Natural killer cell (primary cell): Measurements from ENCODE around the gene COL4A3. TPM values are rescaled to one million over a fixed set of nuclear protein-coding genes. Genes with fewer than 3 reads are reported as not detected.

Experiments
- ATAC-seq, 3 donors: fragments of 150-1000 bp in 2 of 3; fragments of 200-7000 bp in 1 of 3; cut with Tn5 transposase; 1 replicate in 1 of 3; 2 replicates in 2 of 3; pipeline ENCODE4 v1.10.0; 2021; ENCODE audit warnings: mild to moderate bottlenecking in 2 of 3, moderate library complexity in 2 of 3
- DNase-seq, 2 donors: peaks; one replicate each; pipeline versions ENCODE4 v3.0.0 to v3.0.0-alpha.2; 2013 to 2021; ENCODE audit warnings: mixed read lengths in 1 of 2
- H3K27ac ChIP-seq: one replicate; pipeline ENCODE4 v1.5.1; 2013; ENCODE audit warnings: mild to moderate bottlenecking, low read length
- H3K27me3 ChIP-seq: one replicate; pipeline ENCODE4 v1.6.1; 2013; ENCODE audit warnings: low read length; ENCODE audit not compliant: control insufficient read depth, insufficient read depth
- H3K36me3 ChIP-seq: one replicate; pipeline ENCODE4 v1.6.1; 2013; ENCODE audit warnings: low read length; ENCODE audit not compliant: control insufficient read depth, insufficient read depth
- H3K4me1 ChIP-seq: one replicate; pipeline ENCODE4 v1.6.1; 2013; ENCODE audit warnings: low read length; ENCODE audit not compliant: control insufficient read depth, insufficient read depth
- H3K4me3 ChIP-seq: one replicate; pipeline ENCODE4 v1.5.1; 2013; ENCODE audit warnings: low read length
- H3K9me3 ChIP-seq: one replicate; pipeline ENCODE4 v1.6.1; 2013; ENCODE audit warnings: low read length; ENCODE audit not compliant: control insufficient read depth, insufficient read depth
- H3K27ac Mint-ChIP-seq, 2 donors: one replicate each; pipeline ENCODE4 v1.8.0; 2022; ENCODE audit warnings: mild to moderate bottlenecking in 2 of 2, mixed read lengths in 2 of 2, moderate library complexity in 1 of 2
- H3K27me3 Mint-ChIP-seq, 2 donors: one replicate each; pipeline ENCODE4 v1.8.0; 2022; ENCODE audit warnings: low read depth in 2 of 2, mixed read lengths in 2 of 2
- H3K36me3 Mint-ChIP-seq: one replicate; pipeline ENCODE4 v1.8.0; 2022; ENCODE audit warnings: mixed read lengths
- H3K4me1 Mint-ChIP-seq, 2 donors: one replicate each; pipeline ENCODE4 v1.8.0; 2022; ENCODE audit warnings: mixed read lengths in 2 of 2
- H3K4me3 Mint-ChIP-seq: one replicate; pipeline ENCODE4 v1.8.0; 2022; ENCODE audit warnings: mild to moderate bottlenecking, moderate library complexity, mixed read lengths
- H3K9me3 Mint-ChIP-seq, 2 donors: one replicate each; pipeline ENCODE4 v1.8.0; 2022; ENCODE audit warnings: mixed read lengths in 2 of 2
- WGBS: methylation state at CpG from one replicate; pipeline ENCODE4 v1.1.7; 2013; ENCODE audit warnings: missing lambda C conversion rate; ENCODE audit not compliant: insufficient coverage; 5-methylcytosine and 5-hydroxymethylcytosine counted together
- intact Hi-C: fragments of 100-400 bp; cut with micrococcal nuclease; formaldehyde crosslinking; loops from one replicate; pipeline ENCODE4 v1.14.2; 2022
- total RNA-seq, 4 donors: library from RNA; stranded (reverse); fragments of 120-200 nt in 1 of 4; gene quantifications; one replicate each; pipeline versions ENCODE4 v1.2.3 to v1.2.4, GENCODE V29; 2013 to 2022
- TF ChIP-seq, protein P1 (sequence below): fragments of 200-600 bp; IDR thresholded peaks from one replicate; pipeline ENCODE4 v1.8.0; 2022; ENCODE audit warnings: antibody characterized with exemption

Gene COL4A3
- total RNA-seq, 3 donors from 2014 or later (not counting 1 experiment from before 2014, with no cell fraction given), result 0.45 to 1.8 (median 1.0) TPM

DNA sequence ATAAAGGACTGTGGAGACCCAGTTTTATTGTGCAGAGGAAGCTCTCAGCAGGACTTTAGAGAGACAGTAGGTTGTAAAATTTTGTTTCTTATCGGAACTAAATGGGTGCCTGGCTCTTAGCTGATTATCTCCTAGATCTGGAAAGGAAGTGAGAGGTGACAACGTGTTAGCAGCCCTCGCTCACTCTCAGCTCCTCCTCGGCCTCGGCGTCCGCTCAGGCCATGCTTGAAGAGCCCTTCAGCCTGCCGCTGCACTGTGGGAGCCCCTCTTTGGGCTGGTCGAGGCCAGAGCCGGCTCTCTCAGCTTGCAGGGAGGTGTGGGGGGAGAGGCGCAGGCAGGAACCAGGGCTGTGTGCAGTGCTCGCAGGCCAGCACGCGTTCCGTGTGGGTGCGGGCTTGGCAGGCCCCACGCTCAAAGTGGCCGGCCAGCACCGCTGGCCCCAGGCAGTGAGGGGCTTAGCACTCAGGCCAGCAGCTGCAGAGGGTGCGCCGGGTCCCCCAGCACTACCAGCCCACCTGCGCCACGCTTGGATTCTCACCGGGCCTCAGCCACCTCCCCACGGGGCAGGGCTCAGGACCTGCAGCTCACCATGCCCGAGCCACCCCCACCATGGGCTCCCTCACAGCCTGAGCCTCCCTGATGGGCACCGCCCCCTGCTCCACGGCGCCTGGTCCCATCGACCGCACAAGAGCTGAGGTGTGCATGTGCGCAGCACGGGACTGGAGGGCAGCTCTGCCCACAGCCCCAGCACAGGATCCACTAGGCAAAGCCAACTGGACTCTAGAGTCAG, 156.1 kb downstream of the COL4A3 start:
- H3K4me3 Mint-ChIP-seq, result peak overlapping the region; percentile 80
- 75% methylated on average over 33 of the region's 33 CpGs for whole genome bisulfite sequencing
- H3K4me1 Mint-ChIP-seq, result peaks cover 41 to 44% of the 10 kb centered on the region in 2 donors
- TF ChIP-seq, protein P1, sequence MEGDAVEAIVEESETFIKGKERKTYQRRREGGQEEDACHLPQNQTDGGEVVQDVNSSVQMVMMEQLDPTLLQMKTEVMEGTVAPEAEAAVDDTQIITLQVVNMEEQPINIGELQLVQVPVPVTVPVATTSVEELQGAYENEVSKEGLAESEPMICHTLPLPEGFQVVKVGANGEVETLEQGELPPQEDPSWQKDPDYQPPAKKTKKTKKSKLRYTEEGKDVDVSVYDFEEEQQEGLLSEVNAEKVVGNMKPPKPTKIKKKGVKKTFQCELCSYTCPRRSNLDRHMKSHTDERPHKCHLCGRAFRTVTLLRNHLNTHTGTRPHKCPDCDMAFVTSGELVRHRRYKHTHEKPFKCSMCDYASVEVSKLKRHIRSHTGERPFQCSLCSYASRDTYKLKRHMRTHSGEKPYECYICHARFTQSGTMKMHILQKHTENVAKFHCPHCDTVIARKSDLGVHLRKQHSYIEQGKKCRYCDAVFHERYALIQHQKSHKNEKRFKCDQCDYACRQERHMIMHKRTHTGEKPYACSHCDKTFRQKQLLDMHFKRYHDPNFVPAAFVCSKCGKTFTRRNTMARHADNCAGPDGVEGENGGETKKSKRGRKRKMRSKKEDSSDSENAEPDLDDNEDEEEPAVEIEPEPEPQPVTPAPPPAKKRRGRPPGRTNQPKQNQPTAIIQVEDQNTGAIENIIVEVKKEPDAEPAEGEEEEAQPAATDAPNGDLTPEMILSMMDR, result no peak
- peaks cover 0 to 4% of the 10 kb centered on the region in 2 donors for H3K27me3 Mint-ChIP-seq
- ATAC-seq (peak; percentile 25 to 32 (median 26)), DNase-seq (peak; percentile 9 to 28)
- H3K9me3 Mint-ChIP-seq, result peaks cover 0 to 4% of the 10 kb centered on the region in 2 donors
- intact Hi-C loops, result loop anchor here (10.0 kb wide), 1 partner anchor 154 kb away; the partner anchor contains the start of gene AGFG1
- Histone ChIP-seq H3K27me3 (no peaks in the 10 kb centered on the region), H3K36me3 (no peaks in the 10 kb centered on the region), H3K9me3 (no peaks in the 10 kb centered on the region), H3K27ac (no peak overlapping the region), H3K4me1 (peaks cover 26% of the 10 kb centered on the region), H3K4me3 (no peak overlapping the region)
- H3K36me3 Mint-ChIP-seq, result no peaks in the 10 kb centered on the region
- peak overlapping the region; percentile 68 to 81 for H3K27ac Mint-ChIP-seq

DNA sequence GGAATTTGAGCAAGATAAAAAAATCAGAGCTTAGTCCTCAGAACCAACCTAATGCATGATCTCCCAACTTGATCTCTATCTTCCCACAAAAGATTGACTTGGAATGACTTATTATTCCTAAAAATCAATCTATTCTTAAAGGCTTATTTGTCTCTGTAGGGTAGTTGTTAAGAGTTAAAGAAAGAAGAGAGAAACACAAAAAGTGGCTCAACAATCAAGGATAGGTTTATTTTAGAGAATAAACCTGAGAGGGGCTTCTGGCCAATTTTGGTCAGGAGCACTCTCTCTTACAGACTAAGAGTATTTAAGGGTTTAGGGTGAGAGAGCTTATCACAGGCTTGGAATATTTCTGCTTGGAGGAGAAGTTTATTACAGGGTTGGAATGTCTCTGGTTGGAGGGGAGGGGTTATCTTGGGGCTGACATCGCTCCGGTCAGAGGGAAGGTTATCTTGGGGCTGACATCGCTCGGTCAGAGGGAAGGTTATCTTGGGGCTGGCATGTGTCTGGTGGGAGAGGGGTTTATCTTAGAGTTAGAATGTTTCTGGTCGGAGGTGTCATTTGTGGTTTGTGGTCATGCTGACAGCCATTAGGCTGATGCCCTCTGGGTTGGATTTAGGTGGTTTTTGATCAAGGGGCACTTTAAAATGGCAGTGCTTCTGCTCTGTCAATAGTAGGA, 158.2 kb downstream of the COL4A3 start:
- TF ChIP-seq, protein P1, result no peak
- Histone ChIP-seq H3K4me3 (no peak overlapping the region), H3K4me1 (peaks cover 32% of the 10 kb centered on the region), H3K36me3 (no peaks in the 10 kb centered on the region), H3K27ac (no peak overlapping the region), H3K9me3 (no peaks in the 10 kb centered on the region), H3K27me3 (no peaks in the 10 kb centered on the region)
- Mint-ChIP-seq H3K27me3 (no peaks in the 10 kb centered on the region), H3K4me1 (peaks cover 60 to 62% of the 10 kb centered on the region in 2 donors), H3K4me3 (peak overlapping the region; percentile 77), H3K9me3 (no peaks in the 10 kb centered on the region), H3K36me3 (no peaks in the 10 kb centered on the region), H3K27ac (peak overlapping the region; percentile 71 to 85)
- 53% methylated on average over 5 of the region's 5 CpGs for WGBS
- ATAC-seq, result peak in 1 of 3 donors; percentile 7
- intact Hi-C loops, result loop anchor here (10.0 kb wide), 1 partner anchor 152 kb away; the partner anchor contains the start of gene AGFG1
- peak; percentile 15 to 16 for DNase-seq

DNA sequence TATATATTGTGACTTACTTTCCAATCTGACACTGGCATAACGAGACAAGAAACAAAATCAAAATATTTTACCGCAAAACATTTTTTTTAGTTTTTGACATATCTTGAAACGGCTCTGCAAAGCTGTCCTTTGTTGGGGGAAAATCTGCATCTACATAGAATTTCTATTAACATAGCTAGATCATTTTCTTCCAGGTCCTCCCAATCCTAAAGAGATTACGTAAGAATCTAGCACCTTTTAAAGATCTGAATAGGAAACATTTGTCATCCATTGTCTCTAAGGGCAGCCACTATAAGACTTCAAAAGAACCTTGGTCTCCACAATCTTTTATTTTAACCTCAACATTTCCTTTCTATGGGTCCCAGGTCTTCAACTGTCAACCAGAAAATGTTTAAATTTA, 159.4 kb downstream of the COL4A3 start:
- Histone ChIP-seq H3K27me3 (no peaks in the 10 kb centered on the region), H3K36me3 (no peaks in the 10 kb centered on the region), H3K4me1 (peaks cover 32% of the 10 kb centered on the region), H3K9me3 (no peaks in the 10 kb centered on the region), H3K4me3 (no peak overlapping the region), H3K27ac (no peak overlapping the region)
- no peaks in the 10 kb centered on the region for H3K36me3 Mint-ChIP-seq
- TF ChIP-seq, protein P1, result no peak
- H3K27me3 Mint-ChIP-seq, result no peaks in the 10 kb centered on the region
- DNase-seq, result no peak
- peak overlapping the region; percentile 91 for H3K4me3 Mint-ChIP-seq
- ATAC-seq, result no peak
- H3K9me3 Mint-ChIP-seq, result no peaks in the 10 kb centered on the region
- 77% methylated on average over 4 of the region's 4 CpGs for WGBS
- H3K27ac Mint-ChIP-seq, result peak overlapping the region; percentile 82 to 85
- intact Hi-C loops, result loop anchor here (2.0 to 10.0 kb wide), 2 partner anchors 151 to 533 kb away; partner anchors contain the start of gene AGFG1
- H3K4me1 Mint-ChIP-seq, result peaks cover 62 to 64% of the 10 kb centered on the region in 2 donors
